ENCODE results near the gene KRTAP4-2.
"Not testable (repeated sequence)": the region's sequence is repeated elsewhere in the genome, so short reads cannot be mapped to it uniquely, and the experiment has no call there.

The KRTAP4-2 gene

DNA sequence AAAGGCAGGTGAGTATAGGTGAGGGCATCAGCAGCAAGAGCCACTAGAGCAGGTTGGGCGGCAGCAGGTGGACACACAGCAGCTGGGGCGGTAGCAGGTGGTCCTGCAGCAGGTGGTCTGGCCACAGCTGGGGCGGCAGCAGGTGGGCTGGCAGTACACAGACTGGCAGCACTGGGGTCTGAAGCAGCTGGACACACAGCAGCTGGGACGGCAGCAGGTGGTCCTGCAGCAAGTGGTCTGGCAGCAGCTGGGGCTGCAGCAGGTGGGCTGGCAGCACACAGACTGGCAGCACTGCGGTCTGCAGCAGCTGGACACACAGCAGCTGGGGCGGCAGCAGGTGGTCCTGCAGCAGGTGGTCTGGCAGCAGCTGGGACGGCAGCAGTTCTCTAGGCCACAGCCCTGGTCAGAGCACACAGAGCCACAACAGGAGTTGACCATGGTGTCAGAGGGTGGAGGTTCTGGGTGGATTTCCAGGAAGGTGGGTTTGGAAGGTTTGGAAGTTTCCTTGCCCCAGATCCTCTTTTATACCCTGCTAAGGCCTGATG lies at the start of gene KRTAP4-2:
Gene KRTAP4-2 (minus strand): TSS at position 495 of the 545 bp plus-strand sequence. CDS start 57 bp downstream, at position 438.
- Histone ChIP-seq H3K9me3 (ENCODE audit: insufficient read depth, low read depth, low read length) (no peaks in the 10 kb centered on the region), H3K27ac (ENCODE audit: low read length) (no peak within 1 kb of the TSS), H3K9ac (ENCODE audit: low read depth, low read length) (no peak within 1 kb of the TSS), H3K4me3 (ENCODE audit: low read length) (no peak within 1 kb of the TSS), H3K36me3 (ENCODE audit: insufficient read depth, low read depth, low read length) (no peaks in the 10 kb centered on the region), H3K4me1 (ENCODE audit: insufficient read depth, low read length) (no peaks in the 10 kb centered on the region), H3K27me3 (ENCODE audit: insufficient read depth, low read length) (no peaks in the 10 kb centered on the region; the same call in 1 of the 2 replicates)

DNA sequence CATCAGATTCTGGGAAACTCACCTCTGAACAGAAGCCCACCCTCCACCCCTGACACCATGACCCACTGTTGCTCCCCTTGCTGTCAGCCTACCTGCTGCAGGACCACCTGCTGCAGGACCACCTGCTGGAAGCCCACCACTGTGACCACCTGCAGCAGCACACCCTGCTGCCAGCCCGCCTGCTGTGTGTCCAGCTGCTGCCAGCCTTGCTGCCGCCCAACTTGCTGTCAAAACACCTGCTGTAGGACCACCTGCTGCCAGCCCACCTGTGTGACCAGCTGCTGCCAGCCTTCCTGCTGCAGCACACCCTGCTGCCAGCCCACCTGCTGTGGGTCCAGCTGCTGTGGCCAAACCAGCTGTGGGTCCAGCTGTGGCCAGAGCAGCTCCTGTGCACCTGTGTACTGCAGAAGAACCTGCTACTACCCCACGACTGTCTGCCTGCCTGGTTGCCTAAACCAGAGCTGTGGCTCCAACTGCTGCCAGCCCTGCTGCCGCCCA lies 48.6 kb upstream of the KRTAP4-2 start, which contains the start of gene KRTAP9-2:
Gene KRTAP9-2 (plus strand): TSS at position 51 of the 498 bp plus-strand sequence. CDS start 7 bp downstream, at position 58.
- H3K9me3 ChIP-seq (ENCODE audit: insufficient read depth, low read depth, low read length); H3K27ac ChIP-seq (ENCODE audit: low read length); H3K4me3 ChIP-seq (ENCODE audit: low read length); H3K27me3 ChIP-seq (ENCODE audit: insufficient read depth, low read length); H3K9ac ChIP-seq (ENCODE audit: low read depth, low read length); H3K4me1 ChIP-seq (ENCODE audit: insufficient read depth, low read length); H3K36me3 ChIP-seq (ENCODE audit: insufficient read depth, low read depth, low read length): not testable (repeated sequence)

DNA sequence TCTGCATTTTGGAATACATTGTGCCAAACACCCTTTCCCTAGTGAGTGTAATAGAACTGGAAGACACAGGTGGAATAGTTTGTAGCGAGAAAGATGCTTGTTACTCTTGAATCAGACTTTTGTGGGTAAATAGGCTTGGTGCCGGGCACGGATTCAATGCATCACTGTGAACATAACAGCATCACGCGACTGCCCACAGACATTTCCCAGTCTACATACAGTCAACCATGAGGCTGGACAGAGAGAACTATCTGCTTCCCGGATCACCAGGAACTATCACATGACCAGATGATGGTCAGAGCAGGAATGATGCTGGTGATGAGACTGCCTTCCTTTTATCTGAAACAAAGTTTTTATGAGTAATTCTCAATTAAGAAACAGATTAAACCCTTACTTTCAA lies 48.0 kb upstream of the KRTAP4-2 start:
- no peak overlapping the region for H3K4me3 ChIP-seq (ENCODE audit: low read length)
- H3K27me3 ChIP-seq (ENCODE audit: insufficient read depth, low read length) = no peaks in the 10 kb centered on the region
- H3K4me1 ChIP-seq (ENCODE audit: insufficient read depth, low read length) = no peaks in the 10 kb centered on the region
- no peaks in the 10 kb centered on the region for H3K36me3 ChIP-seq (ENCODE audit: insufficient read depth, low read depth, low read length)
- H3K9me3 ChIP-seq (ENCODE audit: insufficient read depth, low read depth, low read length) = no peaks in the 10 kb centered on the region
- no peak overlapping the region for H3K27ac ChIP-seq (ENCODE audit: low read length)
- no peak overlapping the region for H3K9ac ChIP-seq (ENCODE audit: low read depth, low read length)

DNA sequence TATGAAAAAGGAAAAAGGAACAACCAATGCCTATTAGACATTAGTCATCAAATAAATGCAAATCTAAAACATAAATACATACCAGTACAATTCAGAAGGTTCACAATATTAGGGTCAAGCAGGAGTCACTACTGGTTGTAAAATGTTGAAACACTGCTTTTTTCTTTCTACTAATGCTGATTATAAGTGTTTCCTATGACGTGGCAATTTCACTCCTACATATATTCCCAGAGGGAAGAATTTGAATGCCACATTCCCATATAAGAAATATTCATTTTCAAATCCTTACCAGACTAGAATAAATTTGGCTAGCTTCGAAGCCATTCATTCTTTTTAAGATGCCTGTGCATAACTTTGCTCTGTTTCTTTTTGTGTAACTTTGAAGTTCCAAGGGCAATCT lies 45.8 kb upstream of the KRTAP4-2 start:
- Histone ChIP-seq H3K36me3 (ENCODE audit: insufficient read depth, low read depth, low read length) (no peaks in the 10 kb centered on the region), H3K9ac (ENCODE audit: low read depth, low read length) (no peak overlapping the region), H3K27ac (ENCODE audit: low read length) (no peak overlapping the region), H3K4me3 (ENCODE audit: low read length) (no peak overlapping the region), H3K27me3 (ENCODE audit: insufficient read depth, low read length) (no peaks in the 10 kb centered on the region), H3K4me1 (ENCODE audit: insufficient read depth, low read length) (no peaks in the 10 kb centered on the region), H3K9me3 (ENCODE audit: insufficient read depth, low read depth, low read length) (no peaks in the 10 kb centered on the region)

DNA sequence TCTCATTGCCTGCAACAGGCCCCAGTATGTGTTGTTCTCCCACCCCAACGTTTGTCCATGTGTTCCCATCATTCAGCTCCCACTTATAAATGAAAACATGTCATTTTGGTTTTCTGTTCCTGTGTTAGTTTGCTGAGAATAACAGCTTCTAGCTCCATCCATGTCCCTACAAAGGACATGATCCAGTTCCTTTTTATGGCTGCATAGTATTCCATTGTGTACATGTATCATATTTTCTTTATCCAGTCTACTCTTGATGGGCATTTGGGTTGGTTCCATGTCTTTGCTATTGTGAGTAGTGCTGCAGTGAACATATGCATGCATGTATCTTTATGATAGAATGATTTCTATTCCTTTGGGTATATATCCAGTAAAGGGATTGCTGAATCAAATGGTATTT lies 37.7 kb upstream of the KRTAP4-2 start:
- Histone ChIP-seq H3K4me1 (ENCODE audit: insufficient read depth, low read length) (no peaks in the 10 kb centered on the region), H3K4me3 (ENCODE audit: low read length) (no peak overlapping the region), H3K36me3 (ENCODE audit: insufficient read depth, low read depth, low read length) (no peaks in the 10 kb centered on the region), H3K27ac (ENCODE audit: low read length) (no peak overlapping the region), H3K9me3 (ENCODE audit: insufficient read depth, low read depth, low read length) (no peaks in the 10 kb centered on the region), H3K27me3 (ENCODE audit: insufficient read depth, low read length) (no peaks in the 10 kb centered on the region), H3K9ac (ENCODE audit: low read depth, low read length) (no peak overlapping the region)

DNA sequence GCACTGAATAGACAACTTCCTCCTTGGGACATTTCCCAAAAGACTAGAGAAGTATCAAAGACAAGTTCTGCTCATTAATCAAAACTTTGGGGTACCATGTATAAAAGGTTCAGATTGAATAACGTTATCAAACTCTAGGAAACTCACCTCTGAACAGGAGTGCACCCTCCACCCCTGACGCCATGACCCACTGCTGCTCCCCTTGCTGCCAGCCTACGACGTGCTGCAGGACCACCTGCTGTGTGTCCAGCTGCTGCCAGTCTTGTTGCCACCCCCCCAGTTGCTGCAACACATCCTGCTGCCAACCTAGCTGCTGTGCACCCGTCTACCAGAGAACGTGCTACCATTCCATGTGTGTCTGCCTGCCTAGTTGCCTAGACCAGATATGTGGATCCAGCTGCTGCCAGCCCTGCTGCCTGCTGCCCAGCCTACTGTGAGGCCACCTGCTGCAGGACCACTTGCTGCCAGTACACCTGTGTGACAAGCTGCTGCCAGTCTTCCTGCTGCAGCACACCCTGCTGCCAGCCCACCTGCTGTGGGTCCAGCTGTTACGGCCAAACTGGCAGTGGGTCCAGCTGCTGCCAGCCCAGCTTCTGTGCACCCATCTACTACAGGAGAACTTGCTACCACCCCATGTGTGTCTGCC lies 34.6 kb upstream of the KRTAP4-2 start:
- H3K27me3 ChIP-seq (ENCODE audit: insufficient read depth, low read length) = no peaks in the 10 kb centered on the region
- no peaks in the 10 kb centered on the region for H3K4me1 ChIP-seq (ENCODE audit: insufficient read depth, low read length)
- H3K4me3 ChIP-seq (ENCODE audit: low read length) = no peak overlapping the region
- no peak overlapping the region for H3K9ac ChIP-seq (ENCODE audit: low read depth, low read length)
- no peaks in the 10 kb centered on the region for H3K9me3 ChIP-seq (ENCODE audit: insufficient read depth, low read depth, low read length)
- H3K36me3 ChIP-seq (ENCODE audit: insufficient read depth, low read depth, low read length) = no peaks in the 10 kb centered on the region
- H3K27ac ChIP-seq (ENCODE audit: low read length) = no peak overlapping the region

DNA sequence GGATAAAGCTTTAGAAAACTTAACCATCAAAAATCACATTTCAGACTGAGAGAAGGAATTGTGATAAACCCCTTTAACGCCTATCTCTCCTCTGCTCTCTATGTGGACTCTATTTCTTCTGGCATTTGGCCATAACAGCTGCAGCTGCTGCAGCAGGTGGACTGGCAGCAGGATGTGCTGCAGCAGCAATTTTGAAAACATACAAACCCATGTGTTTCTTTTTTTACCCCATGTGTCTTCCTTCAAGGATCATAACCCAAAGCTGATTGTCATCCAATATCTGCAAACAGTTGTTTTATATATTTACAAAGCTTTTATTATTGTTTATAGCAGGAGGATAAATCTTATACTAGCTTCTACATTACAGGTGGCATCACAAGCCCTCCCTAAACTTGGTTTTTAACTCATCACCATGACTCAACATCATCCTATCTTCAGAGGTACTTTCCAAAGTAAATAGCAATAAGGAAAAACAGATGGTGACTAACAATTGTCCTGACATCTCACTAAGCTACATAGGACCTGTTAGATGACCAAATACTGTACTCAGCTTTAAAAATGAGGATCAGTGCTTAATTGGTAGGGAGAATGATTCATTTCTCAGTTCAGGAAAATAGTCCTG lies 33.9 kb upstream of the KRTAP4-2 start:
- Histone ChIP-seq H3K36me3 (ENCODE audit: insufficient read depth, low read depth, low read length) (no peaks in the 10 kb centered on the region), H3K4me1 (ENCODE audit: insufficient read depth, low read length) (no peaks in the 10 kb centered on the region), H3K27me3 (ENCODE audit: insufficient read depth, low read length) (no peaks in the 10 kb centered on the region), H3K27ac (ENCODE audit: low read length) (no peak overlapping the region), H3K9ac (ENCODE audit: low read depth, low read length) (no peak overlapping the region), H3K4me3 (ENCODE audit: low read length) (no peak overlapping the region), H3K9me3 (ENCODE audit: insufficient read depth, low read depth, low read length) (peaks cover 4% of the 10 kb centered on the region; the same call in 1 of the 2 replicates)

DNA sequence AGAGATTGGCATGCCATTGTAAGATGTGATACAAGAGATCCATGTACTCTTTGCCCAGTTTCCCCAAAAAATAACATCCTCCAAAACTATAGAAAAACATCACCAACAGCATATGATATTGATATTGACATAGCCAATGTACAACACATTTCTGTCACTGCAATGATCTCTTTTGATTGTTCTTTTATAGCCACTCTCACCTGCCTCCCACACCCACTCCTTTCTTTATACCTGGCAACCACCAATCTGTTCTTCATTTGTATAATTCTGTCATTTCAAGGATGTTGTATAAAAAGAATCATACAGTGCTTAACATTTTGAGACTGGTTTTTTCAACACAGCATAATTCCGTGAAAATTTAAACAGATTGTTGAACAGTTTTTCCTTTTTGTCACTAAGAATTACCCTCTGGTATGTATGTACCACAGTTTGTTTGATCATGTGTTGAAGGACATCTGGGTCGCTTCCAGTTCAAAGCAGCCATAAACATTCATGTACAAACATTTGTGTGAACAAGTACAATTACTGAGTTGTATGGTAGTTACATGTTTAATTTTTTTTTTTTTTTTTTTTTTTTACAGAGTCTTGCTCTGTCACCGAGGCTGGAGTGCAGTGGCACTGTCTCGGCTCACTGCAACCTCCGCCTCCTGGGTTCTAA lies 21.5 kb upstream of the KRTAP4-2 start:
- H3K27me3 ChIP-seq (ENCODE audit: insufficient read depth, low read length) = no peaks in the 10 kb centered on the region
- no peaks in the 10 kb centered on the region for H3K36me3 ChIP-seq (ENCODE audit: insufficient read depth, low read depth, low read length)
- H3K9me3 ChIP-seq (ENCODE audit: insufficient read depth, low read depth, low read length) = no peaks in the 10 kb centered on the region
- no peak overlapping the region for H3K9ac ChIP-seq (ENCODE audit: low read depth, low read length)
- H3K27ac ChIP-seq (ENCODE audit: low read length) = no peak overlapping the region
- no peaks in the 10 kb centered on the region for H3K4me1 ChIP-seq (ENCODE audit: insufficient read depth, low read length)
- H3K4me3 ChIP-seq (ENCODE audit: low read length) = no peak overlapping the region

DNA sequence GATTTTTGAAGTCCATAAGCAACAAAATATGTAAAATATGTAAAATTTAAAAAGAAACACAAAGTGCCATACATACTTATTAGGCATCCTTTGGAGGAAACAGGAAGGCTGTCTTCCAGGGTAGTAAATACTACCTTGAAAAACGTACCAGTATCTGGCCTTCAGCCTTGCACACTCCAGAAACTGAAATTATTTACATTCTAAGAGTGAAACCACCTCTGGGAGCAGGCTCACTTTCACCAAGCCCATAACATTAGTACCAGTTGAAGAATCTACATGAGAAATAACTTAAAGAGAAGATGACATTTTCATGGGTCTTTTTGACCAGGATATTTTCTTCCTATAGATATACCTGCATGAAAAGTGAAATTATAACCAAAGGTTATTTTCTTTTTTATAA lies 18.0 kb upstream of the KRTAP4-2 start:
- H3K36me3 ChIP-seq (ENCODE audit: insufficient read depth, low read depth, low read length) = no peaks in the 10 kb centered on the region
- H3K27me3 ChIP-seq (ENCODE audit: insufficient read depth, low read length) = no peaks in the 10 kb centered on the region
- no peaks in the 10 kb centered on the region for H3K4me1 ChIP-seq (ENCODE audit: insufficient read depth, low read length)
- no peaks in the 10 kb centered on the region for H3K9me3 ChIP-seq (ENCODE audit: insufficient read depth, low read depth, low read length)
- no peak overlapping the region for H3K9ac ChIP-seq (ENCODE audit: low read depth, low read length)
- H3K4me3 ChIP-seq (ENCODE audit: low read length) = no peak overlapping the region
- no peak overlapping the region for H3K27ac ChIP-seq (ENCODE audit: low read length)

DNA sequence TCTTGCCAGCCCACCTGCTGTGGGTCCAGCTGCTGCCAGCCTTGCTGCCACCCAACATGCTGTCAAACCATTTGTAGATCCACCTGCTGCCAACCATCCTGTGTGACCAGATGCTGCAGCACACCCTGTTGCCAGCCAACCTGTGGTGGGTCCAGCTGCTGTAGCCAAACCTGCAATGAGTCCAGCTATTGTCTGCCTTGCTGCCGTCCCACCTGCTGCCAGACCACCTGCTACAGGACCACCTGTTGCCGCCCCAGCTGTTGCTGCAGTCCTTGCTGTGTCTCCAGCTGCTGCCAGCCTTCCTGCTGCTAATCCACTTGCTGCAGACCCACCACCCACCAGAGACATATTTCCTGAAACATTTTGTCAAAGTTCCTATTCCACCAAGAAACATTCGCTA lies 12.3 kb upstream of the KRTAP4-2 start:
- H3K27ac ChIP-seq (ENCODE audit: low read length) = no peak overlapping the region
- H3K9ac ChIP-seq (ENCODE audit: low read depth, low read length) = no peak overlapping the region
- H3K4me3 ChIP-seq (ENCODE audit: low read length) = no peak overlapping the region
- H3K36me3 ChIP-seq (ENCODE audit: insufficient read depth, low read depth, low read length) = no peaks in the 10 kb centered on the region
- H3K4me1 ChIP-seq (ENCODE audit: insufficient read depth, low read length) = no peaks in the 10 kb centered on the region
- no peaks in the 10 kb centered on the region for H3K27me3 ChIP-seq (ENCODE audit: insufficient read depth, low read length)
- H3K9me3 ChIP-seq (ENCODE audit: insufficient read depth, low read depth, low read length) = no peaks in the 10 kb centered on the region

DNA sequence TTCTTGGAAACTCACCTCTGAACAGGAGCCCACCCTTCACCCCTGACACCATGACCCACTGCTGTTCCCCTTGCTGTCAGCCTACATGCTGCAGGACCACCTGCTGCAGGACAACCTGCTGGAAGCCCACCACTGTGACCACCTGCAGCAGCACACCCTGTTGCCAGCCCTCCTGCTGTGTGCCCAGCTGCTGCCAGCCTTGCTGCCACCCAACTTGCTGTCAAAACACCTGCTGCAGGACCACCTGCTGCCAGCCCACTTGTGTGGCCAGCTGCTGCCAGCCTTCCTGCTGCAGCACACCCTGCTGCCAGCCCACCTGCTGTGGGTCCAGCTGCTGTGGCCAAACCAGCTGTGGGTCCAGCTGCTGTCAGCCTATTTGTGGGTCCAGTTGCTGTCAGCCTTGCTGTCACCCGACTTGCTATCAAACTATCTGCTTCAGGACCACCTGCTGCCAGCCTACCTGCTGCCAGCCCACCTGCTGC lies 11.9 kb upstream of the KRTAP4-2 start, which contains the start of gene KRTAP9-1:
Gene KRTAP9-1 (plus strand): TSS at position 51 of the 482 bp plus-strand sequence. CDS start 0 bp downstream, at position 51.
- H3K4me3 ChIP-seq (ENCODE audit: low read length); H3K9me3 ChIP-seq (ENCODE audit: insufficient read depth, low read depth, low read length); H3K36me3 ChIP-seq (ENCODE audit: insufficient read depth, low read depth, low read length); H3K4me1 ChIP-seq (ENCODE audit: insufficient read depth, low read length); H3K9ac ChIP-seq (ENCODE audit: low read depth, low read length); H3K27me3 ChIP-seq (ENCODE audit: insufficient read depth, low read length); H3K27ac ChIP-seq (ENCODE audit: low read length): not testable (repeated sequence)
